GM06990 (cell line): ENCODE data around the gene DAG1.

Experiments used
- DNase-seq: peaks from one replicate; pipeline ENCODE4 v3.0.0-alpha.2; 2011; ENCODE audit not compliant: insufficient read length; ENCODE audit errors: extremely low read depth
- H3K27me3 ChIP-seq: replicated peaks from 2 replicates; pipeline ENCODE4 v1.6.0; 2011; ENCODE audit warnings: low read length; ENCODE audit not compliant: control insufficient read depth, insufficient read depth
- H3K36me3 ChIP-seq: 2 replicates; pipeline ENCODE4 v1.5.1; 2011; ENCODE audit warnings: low read length; ENCODE audit not compliant: control insufficient read depth, insufficient read depth
- H3K4me3 ChIP-seq: replicated peaks from 2 replicates; pipeline ENCODE4 v1.5.1; 2011; ENCODE audit warnings: low read depth, mild to moderate bottlenecking, control low read depth, low read length
- TF ChIP-seq, protein P1 (sequence below): IDR thresholded peaks from 2 replicates; pipeline ENCODE4 v1.5.1; 2011; ENCODE audit warnings: low read length, control low read depth, mild to moderate bottlenecking, inconsistent platforms; ENCODE audit not compliant: insufficient read depth, poor library complexity, severe bottlenecking

DAG1 gene

DNA sequence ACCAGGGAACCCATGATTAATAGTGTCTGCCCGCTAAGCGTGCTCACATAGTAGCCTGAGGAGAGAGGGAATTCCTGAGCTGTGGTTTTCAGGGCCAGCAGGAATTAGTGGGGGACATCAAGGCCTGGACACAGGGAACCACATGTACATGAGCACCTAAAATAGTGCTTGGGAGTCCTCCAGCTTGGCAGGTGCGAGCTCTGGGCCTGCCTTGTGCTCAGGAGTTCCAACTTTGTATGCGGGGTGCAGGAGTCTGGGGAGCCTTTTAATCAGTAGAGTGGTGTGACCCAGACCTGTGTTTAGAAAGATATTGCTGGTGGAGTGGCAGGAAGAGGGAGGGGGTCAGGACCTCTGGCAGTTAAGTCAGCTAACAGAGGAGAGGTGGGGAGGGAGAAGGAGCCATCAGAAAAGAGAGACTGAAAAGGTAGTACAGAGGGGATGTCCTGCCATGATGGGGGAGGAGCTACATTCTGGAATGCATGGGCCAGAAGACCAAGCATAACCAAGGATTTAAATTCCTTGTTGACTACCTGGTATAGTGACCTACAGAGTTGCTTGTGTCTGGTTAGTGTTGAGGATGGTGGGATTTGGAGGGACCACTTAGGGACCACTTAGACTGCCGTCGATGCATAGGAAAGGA, 1.9 kb downstream of the DAG1 start:
- TF ChIP-seq, protein P1, sequence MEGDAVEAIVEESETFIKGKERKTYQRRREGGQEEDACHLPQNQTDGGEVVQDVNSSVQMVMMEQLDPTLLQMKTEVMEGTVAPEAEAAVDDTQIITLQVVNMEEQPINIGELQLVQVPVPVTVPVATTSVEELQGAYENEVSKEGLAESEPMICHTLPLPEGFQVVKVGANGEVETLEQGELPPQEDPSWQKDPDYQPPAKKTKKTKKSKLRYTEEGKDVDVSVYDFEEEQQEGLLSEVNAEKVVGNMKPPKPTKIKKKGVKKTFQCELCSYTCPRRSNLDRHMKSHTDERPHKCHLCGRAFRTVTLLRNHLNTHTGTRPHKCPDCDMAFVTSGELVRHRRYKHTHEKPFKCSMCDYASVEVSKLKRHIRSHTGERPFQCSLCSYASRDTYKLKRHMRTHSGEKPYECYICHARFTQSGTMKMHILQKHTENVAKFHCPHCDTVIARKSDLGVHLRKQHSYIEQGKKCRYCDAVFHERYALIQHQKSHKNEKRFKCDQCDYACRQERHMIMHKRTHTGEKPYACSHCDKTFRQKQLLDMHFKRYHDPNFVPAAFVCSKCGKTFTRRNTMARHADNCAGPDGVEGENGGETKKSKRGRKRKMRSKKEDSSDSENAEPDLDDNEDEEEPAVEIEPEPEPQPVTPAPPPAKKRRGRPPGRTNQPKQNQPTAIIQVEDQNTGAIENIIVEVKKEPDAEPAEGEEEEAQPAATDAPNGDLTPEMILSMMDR, result no peak
- no peak for DNase-seq
- Histone ChIP-seq H3K36me3 (no peaks in the 10 kb centered on the region), H3K27me3 (no peaks in the 10 kb centered on the region), H3K4me3 (no peak overlapping the region)

DNA sequence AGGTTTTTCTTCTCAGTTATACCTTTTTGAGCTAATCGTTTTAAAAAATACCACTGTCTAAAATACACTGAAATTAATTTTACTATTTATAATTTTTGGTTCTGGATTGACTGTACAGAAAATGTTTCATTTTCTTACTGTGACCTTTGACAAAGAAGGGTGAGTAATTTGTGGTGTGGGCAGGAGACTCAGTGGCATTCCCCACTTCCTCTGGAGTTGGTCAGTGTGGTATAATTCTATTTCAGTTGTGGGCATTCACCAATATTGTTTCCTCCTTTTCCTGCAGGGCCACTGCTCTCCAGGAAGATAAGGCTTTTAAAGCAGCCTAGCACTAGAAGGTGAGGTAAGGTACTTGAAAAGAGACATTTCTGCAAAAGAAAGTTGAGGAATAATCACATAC, 6.5 kb downstream of the DAG1 start:
- DNase-seq, result peak; percentile 35
- Histone ChIP-seq H3K36me3 (peaks cover 2% of the 10 kb centered on the region), H3K27me3 (no peaks in the 10 kb centered on the region), H3K4me3 (no peak overlapping the region)
- TF ChIP-seq, protein P1, result no peak

DNA sequence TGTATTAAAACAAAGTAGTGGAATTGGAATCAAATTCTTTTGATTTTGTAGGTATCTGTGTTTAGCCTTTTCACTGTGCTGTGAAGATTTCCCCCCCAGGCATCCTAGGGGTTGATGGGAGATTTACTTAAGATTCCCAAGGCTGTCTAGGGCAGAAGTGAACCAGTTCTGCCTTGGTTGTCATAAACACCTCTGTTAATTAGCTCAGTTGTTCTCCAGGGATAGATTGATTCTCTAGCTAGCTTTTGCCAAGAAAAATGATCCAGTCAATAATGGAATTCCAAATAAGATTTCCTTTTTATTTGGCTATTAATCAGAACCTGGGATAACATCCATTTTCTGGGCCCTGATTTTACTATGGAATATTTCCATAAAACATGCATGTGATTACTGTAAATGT, 12.7 kb downstream of the DAG1 start:
- no peak for DNase-seq
- Histone ChIP-seq H3K27me3 (no peaks in the 10 kb centered on the region), H3K4me3 (no peak overlapping the region), H3K36me3 (no peaks in the 10 kb centered on the region; the same call in none of the 2 replicates)
- TF ChIP-seq, protein P1, result no peak

DNA sequence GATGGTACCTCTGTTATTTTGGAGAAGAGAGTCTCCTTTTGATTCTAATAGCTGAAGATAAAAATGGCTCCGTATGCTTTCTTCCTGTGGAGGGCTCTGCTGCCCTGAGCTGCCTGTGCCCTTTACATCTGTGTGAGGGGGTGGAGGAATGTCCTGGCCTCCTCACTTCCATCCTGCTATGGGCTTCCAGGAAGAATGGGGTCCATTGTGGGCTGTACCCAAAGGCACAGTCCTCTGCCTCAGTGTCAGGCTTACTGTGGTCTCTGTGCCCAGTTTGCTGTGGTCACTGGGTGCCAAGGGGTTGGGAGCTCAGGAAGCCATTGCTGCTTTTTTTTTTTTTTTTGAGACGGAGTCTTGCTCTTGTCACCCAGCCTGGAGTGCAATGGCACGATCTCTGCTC, 14.4 kb downstream of the DAG1 start:
- no peak overlapping the region for H3K4me3 ChIP-seq
- H3K36me3 ChIP-seq, result peaks cover 2% of the 10 kb centered on the region
- no peaks in the 10 kb centered on the region for H3K27me3 ChIP-seq
- TF ChIP-seq, protein P1, result no peak
- DNase-seq, result no peak

DNA sequence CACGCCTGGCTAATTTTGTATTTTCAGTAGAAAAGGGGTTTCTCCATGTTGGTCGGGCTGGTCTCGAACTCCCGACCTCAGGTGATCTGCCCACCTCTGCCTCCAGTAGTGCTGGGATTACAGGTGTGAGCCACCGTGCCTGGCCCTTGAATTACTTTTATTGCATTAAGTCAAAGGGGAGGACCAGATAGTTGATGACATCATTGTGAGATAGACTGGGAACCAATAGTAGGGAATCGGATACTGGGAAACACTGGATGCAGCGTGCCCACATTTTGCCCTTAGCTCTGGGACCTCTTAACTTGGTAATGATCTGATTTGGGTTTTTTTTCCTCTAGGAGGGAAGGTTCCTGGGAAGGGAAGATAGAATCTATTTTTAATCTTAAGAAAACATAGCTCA, 19.2 kb downstream of the DAG1 start:
- Histone ChIP-seq H3K36me3 (peaks cover 2% of the 10 kb centered on the region), H3K4me3 (no peak overlapping the region), H3K27me3 (no peaks in the 10 kb centered on the region)
- TF ChIP-seq, protein P1, result no peak
- no peak for DNase-seq

DNA sequence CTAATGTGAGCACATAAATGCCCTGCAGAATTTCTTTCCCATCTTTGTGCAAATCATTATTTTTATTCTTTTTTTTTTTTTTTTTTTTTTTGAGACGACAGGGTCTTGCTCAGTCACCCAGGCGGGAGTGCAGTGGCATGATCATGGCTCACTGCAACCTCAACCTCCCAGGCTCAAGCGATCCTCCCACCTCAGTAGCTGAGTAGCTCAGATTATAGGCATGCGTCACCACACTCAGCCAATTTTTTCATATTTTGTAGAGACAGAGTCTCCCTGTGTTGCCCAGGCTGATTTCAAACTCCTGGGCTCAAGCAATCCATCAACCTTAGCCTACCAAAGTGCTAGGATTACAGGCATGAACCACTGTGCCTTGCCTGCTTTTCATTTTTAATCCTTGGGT, 22.9 kb downstream of the DAG1 start:
- H3K36me3 ChIP-seq, result peaks cover 2% of the 10 kb centered on the region
- no peak overlapping the region for H3K4me3 ChIP-seq
- DNase-seq, result no peak
- H3K27me3 ChIP-seq, result no peaks in the 10 kb centered on the region
- TF ChIP-seq, protein P1, result no peak
